ENCODE measurements around the gene WDR48. TPM values are rescaled to one million over a fixed set of nuclear protein-coding genes. Genes with fewer than 3 reads are reported as not detected.
A peak's percentile ranks its signal among the peaks of the same experiment; 100 is the strongest.

Gene WDR48
- total RNA-seq, 4 donors from 2014 or later: 49.8 to 83.2 (median 69.3) TPM

DNA sequence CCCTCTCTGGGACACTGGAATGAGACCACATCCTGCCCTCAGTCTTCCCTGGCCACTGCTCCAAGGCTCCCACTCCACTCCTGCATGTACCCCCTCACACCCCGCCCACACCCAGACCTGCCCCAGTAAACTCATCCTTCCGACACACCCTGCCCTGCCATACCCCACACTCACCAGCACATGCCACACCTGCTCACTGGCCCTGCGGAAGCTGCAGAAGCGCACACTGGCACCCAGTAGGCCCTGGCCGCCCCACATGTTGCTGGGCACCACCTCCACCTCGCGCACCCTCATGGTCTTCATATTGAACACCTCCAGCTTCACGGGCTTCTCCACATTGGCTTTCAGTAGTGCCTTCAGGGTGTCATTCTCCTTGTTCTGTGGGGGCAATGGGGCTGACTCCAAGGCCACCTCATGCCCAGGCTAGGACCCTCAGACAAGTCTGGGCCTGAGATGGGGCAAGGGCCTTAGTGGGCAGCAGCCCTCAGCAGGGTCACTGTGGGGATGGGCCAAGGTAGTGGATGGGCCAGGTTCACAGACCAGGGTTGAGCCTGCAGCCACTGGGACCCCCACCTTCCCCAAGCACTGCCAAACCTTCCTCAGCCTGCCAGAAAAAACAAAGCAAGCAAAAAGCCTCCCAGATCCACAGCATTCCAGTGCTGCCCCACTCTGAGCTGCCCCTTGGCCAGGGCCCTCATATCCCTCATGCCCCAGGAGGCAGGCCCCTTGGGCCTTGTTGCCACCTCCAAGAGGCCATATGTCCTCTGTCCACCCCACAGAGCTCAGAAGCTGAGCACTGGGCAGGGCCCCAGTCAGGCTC is 50.9 kb downstream of the WDR48 start:
- intact Hi-C loops (cut with DNase I): no loop called here
- Histone ChIP-seq H3K36me3 (peaks cover 24 to 26% of the 10 kb centered on the region in 2 donors), H3K9me3 (no peaks in the 10 kb centered on the region), H3K4me3 (replicated peaks in 1 of 3) (no peak overlapping the region), H3K4me1 (peaks cover 29 to 42% of the 10 kb centered on the region in 2 donors), H3K27ac (no peak overlapping the region), H3K27me3 (no peaks in the 10 kb centered on the region)
- 96 to 97% methylated on average over 8 of the region's 8 CpGs for WGBS, 2 donors
- no peak for TF ChIP-seq POLR2A (IDR thresholded peaks at IDR 0.05)
- TF ChIP-seq, protein P1, sequence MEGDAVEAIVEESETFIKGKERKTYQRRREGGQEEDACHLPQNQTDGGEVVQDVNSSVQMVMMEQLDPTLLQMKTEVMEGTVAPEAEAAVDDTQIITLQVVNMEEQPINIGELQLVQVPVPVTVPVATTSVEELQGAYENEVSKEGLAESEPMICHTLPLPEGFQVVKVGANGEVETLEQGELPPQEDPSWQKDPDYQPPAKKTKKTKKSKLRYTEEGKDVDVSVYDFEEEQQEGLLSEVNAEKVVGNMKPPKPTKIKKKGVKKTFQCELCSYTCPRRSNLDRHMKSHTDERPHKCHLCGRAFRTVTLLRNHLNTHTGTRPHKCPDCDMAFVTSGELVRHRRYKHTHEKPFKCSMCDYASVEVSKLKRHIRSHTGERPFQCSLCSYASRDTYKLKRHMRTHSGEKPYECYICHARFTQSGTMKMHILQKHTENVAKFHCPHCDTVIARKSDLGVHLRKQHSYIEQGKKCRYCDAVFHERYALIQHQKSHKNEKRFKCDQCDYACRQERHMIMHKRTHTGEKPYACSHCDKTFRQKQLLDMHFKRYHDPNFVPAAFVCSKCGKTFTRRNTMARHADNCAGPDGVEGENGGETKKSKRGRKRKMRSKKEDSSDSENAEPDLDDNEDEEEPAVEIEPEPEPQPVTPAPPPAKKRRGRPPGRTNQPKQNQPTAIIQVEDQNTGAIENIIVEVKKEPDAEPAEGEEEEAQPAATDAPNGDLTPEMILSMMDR (IDR thresholded peaks at IDR 0.05): no peak
- DNase-seq: no peak

DNA sequence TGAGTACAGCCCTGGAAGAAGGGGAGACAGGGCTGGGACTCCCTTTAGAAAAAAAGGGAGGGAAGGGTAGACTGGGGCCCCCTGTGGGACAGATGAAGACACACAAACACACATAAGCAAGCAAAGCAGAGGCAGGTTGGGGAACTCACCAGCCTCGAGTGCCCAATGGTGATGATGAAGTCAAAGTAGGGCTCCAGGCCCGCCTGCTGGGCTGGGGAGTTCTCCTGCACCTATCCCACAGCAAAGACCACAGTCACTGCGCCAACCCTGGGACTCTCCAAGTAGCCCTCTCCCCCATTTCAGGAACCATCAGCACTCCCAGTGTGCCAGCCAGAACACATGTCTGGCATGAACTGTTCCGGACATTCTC is 51.5 kb downstream of the WDR48 start:
- no peak overlapping the region for H3K4me3 ChIP-seq (replicated peaks in 1 of 3)
- no peaks in the 10 kb centered on the region for H3K27me3 ChIP-seq
- H3K27ac ChIP-seq: no peak overlapping the region
- H3K9me3 ChIP-seq: no peaks in the 10 kb centered on the region
- DNase-seq: no peak
- no peak for TF ChIP-seq POLR2A (IDR thresholded peaks at IDR 0.05)
- TF ChIP-seq, protein P1 (IDR thresholded peaks at IDR 0.05): no peak
- intact Hi-C loops (cut with DNase I): no loop called here
- H3K4me1 ChIP-seq: peaks cover 34 to 46% of the 10 kb centered on the region in 2 donors
- WGBS, 2 donors: 72 to 74% methylated on average over 4 of the region's 4 CpGs
- H3K36me3 ChIP-seq: peaks cover 18 to 20% of the 10 kb centered on the region in 2 donors

DNA sequence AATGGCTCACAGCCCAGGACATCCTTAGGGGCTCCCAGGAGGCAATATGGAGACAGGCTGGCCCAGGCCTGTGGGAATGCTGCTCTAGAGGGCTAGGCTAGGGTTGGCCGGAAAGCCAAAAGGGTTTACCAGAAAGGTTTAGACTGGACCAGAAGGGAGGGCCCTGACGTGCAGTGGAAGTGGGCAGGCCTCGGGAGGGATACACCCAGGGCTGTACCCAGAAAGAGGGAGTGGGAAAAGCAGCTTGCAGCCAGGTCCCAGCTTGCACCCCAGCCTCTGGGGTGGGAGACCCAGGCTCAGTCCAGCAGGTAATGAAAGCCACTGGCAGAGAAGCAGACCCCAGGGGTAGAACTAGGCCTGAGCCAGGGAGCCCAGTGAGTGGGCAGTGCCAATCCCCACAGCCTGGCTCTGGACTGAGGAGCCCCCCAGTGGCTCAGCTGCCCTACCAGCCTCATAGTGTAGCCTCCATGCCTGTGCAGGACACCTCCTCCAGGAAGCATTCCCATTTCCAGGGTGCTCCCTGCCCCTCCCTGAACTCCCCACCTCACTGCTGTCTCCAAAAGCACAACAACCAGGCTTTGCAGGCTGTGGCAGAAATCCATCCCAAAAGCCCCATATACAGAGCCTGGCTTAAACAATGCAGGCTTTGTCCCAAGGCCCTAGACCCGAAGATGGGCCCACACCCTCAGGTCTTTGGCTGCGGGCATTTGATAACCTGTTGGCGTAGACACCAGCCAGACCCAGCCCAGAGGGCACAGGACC is 52.2 kb downstream of the WDR48 start:
- intact Hi-C loops (cut with DNase I): no loop called here
- TF ChIP-seq, protein P1 (IDR thresholded peaks at IDR 0.05): no peak
- no peak for TF ChIP-seq POLR2A (IDR thresholded peaks at IDR 0.05)
- WGBS, 2 donors: 83 to 90% methylated on average over 3 to 6 of the region's 6 CpGs
- H3K36me3 ChIP-seq: peaks cover 12 to 14% of the 10 kb centered on the region in 2 donors
- DNase-seq: no peak
- peaks cover 35 to 48% of the 10 kb centered on the region in 2 donors for H3K4me1 ChIP-seq
- H3K27ac ChIP-seq: no peak overlapping the region
- no peak overlapping the region for H3K4me3 ChIP-seq (replicated peaks in 1 of 3)
- no peaks in the 10 kb centered on the region for H3K27me3 ChIP-seq
- H3K9me3 ChIP-seq: no peaks in the 10 kb centered on the region

DNA sequence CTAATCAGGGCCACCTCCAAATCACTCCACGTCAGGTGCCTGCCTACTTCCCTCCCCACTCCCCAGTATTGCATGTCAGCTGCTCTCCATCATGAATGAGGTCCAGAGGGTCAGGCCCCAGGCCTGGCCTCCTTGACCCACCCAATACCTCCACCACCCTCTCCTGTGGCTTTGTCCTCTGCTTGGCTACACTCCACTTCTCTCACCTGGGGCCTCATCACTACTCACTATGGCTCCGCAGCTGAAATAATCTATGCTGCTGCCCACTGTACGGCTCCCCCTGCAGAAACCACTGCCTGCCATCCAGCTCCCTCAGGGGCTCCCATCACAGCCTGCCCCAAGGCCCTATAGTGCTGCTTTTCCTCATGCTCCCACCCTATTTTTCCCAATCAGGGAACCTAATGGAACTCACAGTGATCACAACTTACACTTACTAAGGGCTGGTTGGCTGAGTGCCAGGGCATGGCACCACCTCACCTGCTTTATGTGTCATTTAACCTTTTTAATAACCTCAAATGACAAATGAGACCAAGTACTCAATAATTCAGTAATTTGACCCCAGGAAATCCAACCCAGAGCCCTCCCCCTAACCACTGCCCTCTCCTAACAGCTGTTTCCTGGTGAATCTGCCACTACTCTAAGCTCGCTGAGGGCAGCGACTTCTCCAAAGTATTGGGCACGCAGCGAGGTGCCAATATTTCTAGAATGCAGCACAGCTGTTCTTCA is 53.3 kb downstream of the WDR48 start:
- DNase-seq: peak in 1 of 2 donors; percentile 17
- TF ChIP-seq, protein P1 (IDR thresholded peaks at IDR 0.05): no peak
- TF ChIP-seq POLR2A (IDR thresholded peaks at IDR 0.05): no peak
- peaks cover under 1 to 2% of the 10 kb centered on the region in 2 donors for H3K36me3 ChIP-seq
- H3K9me3 ChIP-seq: no peaks in the 10 kb centered on the region
- peaks cover 35 to 48% of the 10 kb centered on the region in 2 donors for H3K4me1 ChIP-seq
- no peak overlapping the region for H3K4me3 ChIP-seq (replicated peaks in 1 of 3)
- no peak overlapping the region for H3K27ac ChIP-seq
- H3K27me3 ChIP-seq: no peaks in the 10 kb centered on the region
- intact Hi-C loops (cut with DNase I): no loop called here
- WGBS, 2 donors: 83 to 90% methylated on average over 6 of the region's 7 CpGs

All from thyroid gland (tissue), 4 donors.